ENCODE measurements around the gene BCLAF3.

DNA sequence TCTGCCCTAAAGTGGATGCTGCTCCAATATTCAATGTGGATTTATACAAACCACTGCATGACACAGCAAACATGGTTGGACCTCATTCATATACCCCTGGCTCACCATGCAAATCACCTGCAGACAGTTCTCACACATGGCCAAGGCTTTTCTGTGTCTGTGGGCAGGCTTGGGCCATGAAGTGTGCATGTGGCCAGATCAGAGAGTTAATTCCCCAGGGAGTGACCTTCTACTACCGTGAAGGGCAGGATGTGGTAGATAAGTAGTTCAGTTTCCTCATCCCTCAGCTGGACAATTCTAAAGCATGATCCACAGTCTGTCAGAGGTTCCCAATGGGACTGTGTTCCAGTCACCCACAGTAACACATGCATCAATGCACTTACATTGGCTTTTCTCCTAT is 24.6 kb upstream of the BCLAF3 start:
- TF ChIP-seq, protein P1, sequence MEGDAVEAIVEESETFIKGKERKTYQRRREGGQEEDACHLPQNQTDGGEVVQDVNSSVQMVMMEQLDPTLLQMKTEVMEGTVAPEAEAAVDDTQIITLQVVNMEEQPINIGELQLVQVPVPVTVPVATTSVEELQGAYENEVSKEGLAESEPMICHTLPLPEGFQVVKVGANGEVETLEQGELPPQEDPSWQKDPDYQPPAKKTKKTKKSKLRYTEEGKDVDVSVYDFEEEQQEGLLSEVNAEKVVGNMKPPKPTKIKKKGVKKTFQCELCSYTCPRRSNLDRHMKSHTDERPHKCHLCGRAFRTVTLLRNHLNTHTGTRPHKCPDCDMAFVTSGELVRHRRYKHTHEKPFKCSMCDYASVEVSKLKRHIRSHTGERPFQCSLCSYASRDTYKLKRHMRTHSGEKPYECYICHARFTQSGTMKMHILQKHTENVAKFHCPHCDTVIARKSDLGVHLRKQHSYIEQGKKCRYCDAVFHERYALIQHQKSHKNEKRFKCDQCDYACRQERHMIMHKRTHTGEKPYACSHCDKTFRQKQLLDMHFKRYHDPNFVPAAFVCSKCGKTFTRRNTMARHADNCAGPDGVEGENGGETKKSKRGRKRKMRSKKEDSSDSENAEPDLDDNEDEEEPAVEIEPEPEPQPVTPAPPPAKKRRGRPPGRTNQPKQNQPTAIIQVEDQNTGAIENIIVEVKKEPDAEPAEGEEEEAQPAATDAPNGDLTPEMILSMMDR (IDR thresholded peaks at IDR 0.05): no peak
- TF ChIP-seq ZFX (IDR thresholded peaks at IDR 0.05; ENCODE audit: borderline replicate concordance): no peak
